GM21381 (cell line): ENCODE measurements around the gene ZBTB7C.

Source experiments
- ATAC-seq: cut with Tn5 transposase; IDR thresholded peaks from one replicate; pipeline ENCODE4 v1.9.1; 2021; ENCODE audit warnings: mild to moderate bottlenecking, moderate library complexity; ENCODE audit not compliant: unreplicated experiment

Gene ZBTB7C

DNA sequence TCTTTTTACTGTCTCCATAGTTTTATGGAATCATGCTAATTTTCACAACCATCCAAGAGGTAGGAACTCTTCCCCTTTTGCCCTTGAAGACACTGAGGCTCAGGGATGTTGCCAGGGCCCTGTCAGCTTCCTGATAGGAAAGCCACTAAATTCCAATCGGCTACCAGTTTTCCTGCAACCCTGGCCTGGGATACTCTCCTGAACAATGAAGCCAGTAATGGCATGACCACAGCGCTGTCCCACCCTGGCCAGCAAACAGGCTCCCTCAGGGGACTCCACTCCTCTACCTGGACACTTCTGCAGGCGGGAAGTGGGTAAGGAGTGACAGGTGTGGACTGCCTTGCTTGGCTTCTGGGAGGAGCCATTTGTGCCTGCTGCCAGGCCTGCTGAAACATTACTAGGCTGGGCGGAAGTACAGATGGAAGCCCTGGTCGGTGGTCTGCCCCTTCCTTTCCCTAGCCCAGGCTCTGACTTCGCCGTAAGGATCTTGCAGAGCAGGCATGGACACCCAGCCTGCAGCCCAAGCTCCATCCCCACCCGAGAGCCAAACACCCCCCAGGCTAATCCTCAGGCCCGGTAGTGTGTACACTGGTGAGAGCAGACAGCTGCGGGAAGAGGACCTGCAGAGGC, 400.0 kb downstream of the ZBTB7C start:
- ATAC-seq: no peak

DNA sequence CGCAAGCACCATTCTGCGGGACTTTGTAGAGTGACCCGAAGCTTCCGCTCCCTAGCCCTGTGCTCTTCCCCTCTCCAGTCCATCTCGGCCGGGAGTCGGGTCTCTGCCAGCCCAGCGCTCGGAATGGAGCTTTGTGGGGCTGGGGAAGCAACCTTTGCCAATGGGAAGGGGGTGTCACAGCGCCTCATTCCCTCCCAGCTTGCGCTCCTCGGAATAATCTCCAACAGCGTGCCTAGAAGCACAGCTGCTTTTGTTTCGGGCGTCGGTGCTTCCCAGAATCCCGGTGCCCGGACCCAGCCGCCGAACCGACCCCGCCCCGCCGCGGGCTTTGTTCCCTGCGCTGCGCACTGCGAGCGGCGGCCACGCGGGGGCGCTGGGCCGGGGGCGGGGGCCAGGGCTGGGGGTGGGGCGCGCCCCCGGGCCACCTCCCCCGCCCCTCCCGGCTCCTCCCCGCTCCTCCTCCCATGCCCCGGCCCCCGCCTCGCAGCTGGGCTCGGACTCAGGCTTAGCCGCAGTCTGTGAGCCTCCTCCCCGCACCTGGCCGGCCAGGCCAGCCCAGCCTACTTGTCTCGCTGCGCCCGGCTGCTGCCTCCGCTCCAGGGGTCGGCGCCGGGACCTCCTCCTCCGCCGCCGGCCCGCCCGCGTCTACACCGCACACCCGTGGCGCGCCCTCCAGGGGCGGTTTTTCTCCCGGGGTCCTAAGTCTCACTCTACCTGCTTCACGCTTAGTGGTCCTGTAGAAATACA, 401.1 kb downstream of the ZBTB7C start:
- ATAC-seq: peak; percentile 73

DNA sequence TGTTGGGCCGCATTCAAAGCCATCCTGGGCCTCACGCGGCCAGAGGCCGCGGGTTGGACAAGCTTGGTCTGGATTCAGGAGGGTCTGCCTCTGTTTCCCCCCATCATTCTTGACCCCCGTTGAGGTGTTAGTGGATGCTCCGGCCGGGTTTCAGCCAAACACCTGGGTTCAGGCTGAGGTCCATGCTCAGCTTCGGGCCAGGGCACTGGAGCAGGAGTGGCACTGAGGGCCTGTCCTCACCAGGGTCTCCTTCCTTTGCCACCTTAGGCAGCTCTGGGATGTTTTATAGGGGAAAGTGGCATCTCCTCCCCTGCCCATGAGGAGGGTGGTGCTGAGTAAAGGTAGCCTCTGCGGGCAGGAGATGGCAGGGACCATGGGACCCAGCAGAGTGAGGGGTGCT, 401.8 kb downstream of the ZBTB7C start:
- no peak for ATAC-seq

DNA sequence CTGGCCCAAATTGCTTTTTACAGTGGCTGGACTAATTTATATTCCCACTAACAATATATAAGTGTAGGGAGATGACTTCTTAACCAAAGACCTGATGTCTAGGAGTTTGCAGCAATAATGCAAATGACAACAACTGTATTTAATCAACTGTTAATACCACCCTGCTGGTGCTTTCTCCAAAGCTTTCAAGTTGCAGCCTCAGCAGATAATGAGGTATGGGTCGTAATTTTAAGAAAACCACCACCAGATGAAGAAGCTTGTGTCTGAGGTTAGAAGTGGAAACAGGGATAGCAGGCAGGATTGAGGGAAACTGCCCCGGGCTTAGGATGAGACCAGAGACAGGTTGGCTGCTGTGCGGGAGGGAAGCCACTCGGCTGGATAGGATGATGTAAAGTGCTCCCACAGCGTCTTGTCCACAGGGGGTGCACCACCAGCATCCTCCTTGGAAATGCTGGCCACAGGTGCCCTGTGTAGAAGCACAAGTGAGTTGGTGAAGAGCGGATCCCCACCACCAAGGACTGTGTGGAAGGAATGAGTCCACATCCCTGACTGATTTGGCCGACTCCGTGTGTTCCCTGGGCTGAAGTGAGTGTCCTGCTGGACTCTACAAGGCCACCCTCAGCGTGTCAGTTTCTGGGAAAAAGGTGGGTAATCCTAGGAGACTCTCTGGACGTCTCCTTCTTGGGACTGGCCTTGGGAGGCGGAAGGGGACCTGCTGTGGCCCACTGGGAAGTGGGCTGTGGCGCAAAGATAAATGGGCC, 402.6 kb downstream of the ZBTB7C start:
- no peak for ATAC-seq

DNA sequence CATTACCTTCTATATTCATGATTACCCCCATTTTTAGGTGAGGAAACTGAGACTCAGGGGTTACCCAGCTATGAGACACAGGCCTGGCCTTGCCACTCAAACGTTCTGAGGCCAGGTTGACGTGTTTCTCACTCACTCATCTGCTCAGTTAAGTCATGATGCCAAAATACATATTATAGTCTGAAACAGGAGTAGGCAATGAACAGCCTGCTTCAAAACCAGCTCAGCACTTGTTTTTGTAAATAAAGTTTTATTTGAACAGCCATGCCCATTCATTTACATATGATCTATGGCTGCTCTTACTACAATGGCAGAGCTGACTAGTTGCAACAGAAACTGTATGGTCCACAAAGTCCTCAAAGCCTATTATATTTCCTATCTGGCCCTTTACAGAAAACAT, 404.6 kb downstream of the ZBTB7C start:
- ATAC-seq: no peak

DNA sequence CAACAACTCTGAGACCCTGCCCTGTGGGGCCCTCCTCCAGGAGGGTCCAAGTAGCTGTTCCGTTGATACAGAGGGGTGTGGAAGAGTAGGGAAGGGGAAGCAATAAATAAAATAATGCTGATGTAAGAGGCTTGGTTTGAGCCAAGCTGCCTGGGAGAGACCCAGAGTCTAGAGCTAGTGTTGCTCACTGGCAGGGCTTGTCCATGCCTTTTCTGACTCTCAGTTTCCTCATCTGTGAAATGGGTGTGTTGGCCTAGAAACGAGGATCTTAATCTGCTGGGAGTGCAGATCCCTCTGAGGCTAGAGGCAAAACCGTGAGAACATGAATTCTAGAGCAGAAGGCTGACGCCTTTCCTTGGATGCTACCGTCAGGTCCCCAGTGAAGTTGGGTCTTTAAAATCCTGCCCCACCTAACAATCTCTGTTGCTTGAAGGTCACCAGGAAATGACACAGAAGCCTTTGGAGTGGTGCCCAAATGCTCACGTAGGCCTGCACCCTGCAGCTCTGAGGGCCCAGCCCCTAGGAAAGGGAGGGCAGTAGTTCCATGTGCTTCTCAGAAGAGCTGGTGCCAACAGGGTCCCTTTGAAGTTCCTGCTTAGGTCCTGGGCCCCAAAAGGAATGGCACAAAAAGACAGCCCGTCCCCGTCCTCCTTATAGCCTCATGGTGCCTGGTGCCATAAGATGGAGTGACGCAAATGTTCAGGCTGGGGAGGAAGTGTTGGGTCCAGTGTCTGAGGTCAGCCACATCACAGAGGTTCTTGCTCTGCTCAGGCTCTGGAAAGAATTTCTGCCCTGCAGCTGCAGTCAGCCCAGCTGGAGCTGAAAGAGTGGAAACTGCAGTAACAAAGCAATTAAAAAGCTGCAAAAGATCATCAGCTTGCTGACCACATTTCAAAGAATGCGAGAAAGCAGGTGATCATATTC, 405.5 kb downstream of the ZBTB7C start:
- ATAC-seq: no peak

DNA sequence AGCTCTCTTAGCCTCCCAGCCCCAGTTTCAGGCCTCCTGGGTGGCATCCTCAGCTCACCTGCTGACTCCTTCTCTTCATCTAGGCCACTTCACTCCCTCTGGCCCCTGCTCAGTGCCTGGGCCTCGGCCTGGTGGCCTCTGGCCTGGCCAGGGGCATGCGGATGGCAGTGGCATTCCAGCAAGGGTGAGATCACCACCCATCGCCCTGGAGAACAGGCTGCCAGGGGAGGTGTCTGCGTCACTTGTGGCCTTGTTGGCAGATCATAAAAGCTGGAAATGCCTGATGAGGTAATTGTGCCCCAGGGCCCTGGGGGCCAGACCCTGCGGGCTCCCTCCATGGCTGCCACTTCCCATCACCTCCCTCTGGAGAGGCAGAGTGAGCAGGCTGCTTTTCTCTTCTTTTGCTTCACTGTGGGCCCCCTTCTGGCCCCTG, 406.2 kb downstream of the ZBTB7C start:
- ATAC-seq: no peak

DNA sequence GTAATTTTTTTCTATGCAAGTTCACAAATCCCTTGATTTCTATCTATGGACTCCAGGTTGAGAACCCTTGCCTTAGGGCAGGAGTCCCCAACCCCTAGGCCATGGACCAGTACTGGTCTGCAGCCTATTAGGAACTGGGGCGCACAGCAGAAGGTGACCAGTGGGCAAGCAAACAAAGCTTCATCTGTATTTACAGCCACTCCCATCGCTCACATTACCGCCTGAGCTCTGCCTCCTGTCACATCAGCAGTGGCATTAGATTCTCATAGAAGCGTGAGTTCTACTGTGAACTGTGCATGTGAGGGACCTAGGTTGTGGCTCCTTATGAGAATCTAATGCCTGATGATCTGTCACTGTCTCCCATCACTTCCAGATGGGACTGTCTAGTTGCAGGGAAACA, 408.5 kb downstream of the ZBTB7C start:
- no peak for ATAC-seq

DNA sequence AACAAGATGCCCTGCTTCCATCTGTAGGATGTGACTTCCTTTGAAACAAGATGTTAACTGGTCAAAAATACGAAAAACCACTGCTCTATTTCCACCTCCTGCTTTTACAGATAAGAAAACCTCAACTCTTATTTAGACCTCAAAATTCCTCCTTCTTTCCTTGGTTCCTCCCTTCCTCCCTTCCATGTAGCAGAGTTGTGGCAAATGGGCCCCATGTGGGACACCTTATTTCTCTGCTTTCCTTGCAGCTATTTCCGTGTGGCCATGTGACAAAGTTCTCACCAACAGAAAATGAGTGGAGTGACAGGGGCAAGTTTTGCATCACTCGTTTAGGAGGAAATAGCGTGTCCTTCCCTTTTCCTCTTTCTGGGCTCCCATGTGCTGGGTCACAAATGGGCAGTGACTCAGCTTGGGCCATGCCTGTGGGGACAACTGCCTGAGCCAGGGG, 409.4 kb downstream of the ZBTB7C start:
- ATAC-seq: no peak

DNA sequence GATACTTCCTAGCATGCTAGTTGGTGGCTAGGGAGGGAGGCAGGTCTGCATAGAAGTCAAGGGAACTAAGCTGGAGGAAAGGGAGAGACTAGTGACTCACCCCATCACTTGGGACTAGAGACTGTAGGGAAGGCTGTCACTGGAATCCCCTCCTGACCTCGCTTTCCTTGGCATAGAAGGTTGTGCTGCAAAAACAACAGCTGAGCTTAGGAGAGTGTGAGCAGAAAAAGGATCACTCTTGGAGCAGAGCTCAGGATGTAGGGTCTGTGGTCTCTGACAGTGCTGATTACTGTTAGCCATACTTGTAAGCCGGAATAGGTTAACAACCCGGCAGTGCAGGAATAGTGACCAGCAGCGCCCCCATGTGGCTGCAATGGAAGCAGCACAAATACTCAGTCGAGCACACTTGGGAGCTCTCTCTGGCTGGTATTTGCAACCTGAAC, 411.8 kb downstream of the ZBTB7C start:
- ATAC-seq: no peak

DNA sequence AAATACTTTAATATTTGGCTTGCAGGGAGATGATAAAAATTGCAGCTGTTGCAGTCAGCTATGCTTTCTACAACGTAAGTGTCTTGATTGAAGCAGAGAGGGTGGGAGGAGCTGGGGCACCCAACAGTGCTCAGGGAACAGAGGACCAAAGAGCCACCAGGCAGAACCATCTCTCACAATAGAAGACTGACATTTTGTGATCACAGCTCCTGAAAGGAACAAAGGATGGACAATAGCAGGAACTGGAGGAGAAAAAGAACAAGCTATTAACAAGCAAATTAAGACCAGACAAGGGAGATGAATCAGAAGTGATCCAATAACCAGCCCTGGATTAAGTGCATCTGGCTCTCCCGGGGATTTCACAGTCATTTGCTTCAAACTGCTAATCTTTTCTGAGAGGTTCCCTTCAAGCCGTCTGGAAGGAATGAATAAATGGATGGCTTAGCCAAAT, 413.1 kb downstream of the ZBTB7C start:
- ATAC-seq: no peak

DNA sequence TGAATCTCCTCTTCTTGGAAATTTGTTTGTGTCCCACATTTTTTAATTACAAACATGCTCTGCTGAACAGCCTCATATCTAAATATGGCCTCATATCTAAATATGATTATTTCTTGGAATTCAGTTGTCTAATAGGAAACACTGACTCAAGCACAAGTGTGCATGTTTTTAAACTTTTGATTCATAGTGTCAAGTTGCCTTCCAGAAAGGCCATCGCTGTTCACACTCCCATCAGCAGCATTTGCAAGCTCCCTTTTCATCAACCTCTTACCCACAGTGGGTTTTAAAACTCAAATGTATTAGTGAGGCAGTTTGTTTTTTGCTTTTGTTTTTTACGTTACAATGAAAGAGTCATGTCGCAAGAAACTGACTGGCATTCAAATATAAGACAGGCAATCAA, 413.5 kb downstream of the ZBTB7C start:
- ATAC-seq: no peak

DNA sequence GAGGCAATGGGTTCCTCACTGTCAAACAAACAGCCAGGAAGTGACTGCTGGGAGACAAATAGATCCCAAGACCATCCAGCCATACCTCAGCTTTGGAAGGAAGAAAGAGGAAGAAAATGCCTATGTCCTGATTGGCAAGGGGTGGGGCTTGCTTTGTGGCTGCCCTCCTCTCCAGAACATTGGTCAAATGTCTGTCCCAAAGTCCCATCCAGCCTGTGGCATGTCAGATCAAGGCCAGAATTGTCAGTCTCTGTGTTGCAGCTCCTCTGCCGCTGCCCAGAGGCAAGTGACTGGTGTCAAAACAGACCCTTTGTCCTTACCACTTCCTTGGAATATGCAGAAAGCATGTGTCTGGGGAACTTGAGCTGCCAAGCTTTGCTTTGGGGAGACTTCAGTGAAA, 415.8 kb downstream of the ZBTB7C start:
- ATAC-seq: no peak

DNA sequence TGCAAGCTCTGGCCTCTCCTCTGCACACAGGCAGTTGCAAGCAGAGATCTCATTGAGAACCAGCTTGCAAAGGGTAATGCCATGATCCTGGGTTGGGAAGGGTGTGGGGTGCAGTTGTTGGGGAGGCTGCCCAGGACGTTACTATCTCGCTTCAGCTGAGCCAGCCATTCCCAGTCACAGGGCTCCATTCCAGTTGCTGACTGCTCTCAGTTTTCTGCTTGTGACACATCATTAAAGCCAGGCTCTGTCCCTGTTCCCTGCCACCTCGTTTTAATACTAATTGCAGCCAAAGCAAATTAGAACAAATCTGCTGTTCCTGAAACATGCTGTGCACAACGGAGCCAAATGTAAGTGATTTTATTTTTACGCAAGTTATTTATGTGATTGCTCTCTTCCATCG, 416.2 kb downstream of the ZBTB7C start:
- no peak for ATAC-seq

DNA sequence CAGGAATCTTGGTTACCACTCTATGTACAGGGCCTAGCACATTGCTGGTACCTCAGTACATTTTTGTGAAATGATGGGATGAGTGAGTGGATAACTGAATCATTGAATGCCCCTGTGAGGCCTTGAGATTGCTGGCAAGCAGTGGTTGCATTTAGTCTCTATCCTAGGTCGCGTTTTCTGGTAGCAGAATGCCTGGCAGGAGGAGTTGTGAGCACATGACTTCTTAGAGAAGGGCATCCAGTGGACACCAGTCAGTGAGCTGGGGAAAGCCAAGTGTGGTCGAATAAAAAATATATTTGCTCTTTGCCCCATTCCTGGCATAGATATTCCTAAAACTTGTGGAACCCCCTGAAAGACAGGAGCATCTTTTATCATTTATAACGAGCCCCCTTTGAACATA, 416.9 kb downstream of the ZBTB7C start:
- ATAC-seq: no peak

DNA sequence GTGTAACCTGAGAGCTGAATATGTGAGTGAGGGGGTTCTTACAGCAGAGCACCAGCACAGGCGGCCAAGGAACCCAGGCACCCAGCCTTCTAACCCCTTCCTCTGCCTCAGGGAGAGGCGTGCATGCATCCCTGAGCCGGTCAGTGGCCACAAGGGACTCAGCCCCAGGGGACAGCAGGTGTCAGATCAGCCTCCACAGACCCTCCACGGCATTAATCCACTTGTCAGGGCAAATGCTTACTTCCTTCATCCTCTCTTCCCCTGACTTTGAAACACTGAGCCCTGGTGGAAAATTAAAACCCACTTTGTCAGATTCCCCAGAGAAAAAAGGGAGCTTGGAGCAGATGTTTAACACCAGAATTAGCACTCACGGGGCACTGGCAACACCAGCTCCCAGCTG, 418.2 kb downstream of the ZBTB7C start:
- ATAC-seq: no peak

DNA sequence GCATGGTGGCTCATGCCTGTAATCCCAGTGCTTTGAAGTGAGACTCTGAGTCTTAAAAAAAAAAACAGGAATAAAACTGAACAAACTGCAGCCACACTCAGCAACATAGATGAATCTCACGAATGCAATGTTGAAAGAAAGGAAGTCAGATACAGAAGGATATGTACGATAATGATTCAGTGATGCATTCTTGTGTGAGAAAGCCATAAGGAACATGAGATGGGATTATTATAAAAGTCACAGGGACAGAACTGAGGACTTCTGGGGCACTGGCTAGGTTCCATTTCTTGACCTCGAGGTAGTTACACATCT, 421.8 kb downstream of the ZBTB7C start:
- ATAC-seq: no peak

DNA sequence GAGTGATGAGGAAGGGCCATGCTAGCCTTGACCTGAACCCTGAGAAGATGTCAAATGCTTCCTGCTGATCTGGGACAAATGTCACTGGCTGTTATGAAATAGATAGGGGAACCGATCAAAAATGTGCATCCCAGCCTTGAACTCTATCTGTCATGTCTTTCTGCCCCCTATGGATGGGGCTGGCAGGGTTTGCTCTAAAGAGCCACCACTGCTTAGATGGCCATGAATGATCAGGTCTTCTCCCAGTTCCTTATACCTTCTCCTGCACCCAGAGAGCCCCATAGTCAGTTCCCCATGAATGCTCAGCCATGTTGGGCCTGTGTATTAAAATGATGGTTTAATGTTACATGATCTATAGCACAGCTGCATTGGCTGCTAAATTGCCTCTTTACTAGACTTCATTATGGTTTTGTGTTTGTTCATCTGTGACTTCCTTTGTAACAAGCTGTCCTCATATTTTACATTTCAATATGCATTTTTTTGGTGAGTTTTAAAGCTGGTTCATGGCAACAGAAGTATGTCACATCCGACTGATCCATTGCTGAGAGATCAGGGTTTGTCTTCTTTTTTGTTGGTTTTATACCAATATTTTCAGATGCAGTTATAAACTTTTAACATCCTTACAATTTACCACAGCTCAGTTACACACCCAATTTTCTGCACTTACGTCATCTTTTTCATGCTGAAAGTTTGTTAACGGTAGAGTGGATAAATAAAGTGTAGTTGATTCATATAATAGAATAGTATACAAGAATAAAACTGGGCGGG, 422.4 kb downstream of the ZBTB7C start:
- ATAC-seq: no peak

DNA sequence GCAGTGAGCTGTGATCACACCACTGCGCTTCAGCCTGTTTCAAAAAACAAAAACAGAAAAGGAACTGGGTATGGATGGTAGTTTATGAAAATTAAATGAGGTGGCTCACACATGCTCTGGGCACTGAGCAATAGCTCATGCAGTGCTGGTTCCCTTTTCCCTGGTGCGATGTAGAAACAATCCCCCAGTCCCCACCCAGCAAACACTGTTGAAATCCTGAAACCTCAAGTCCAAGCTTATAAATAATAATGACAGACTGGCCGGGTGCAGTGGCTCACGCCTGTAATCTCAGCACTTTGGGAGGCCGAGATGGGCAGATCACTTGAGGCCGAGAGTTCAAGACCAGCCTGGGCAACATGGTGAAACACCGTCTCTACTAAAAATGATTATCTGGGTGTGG, 423.3 kb downstream of the ZBTB7C start:
- ATAC-seq: no peak

DNA sequence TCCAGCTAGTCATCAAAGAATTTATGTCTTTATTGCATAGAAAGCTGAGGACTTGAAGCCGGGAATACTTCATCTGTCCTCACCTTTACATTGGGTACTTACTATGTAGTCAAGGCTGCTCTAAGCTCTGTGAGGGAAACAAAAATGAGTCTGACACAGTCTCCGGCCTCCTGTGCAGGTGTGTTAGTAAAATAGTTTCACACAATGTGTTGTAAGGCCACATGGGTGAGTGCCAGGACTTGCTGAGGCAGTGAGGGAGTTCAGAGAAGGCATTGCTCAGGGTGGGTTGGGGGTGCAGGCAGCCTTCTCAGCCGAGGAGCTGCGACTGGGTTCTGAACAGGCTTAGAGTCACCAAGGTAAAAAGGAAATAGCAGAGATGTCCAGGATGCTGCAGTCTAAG, 424.2 kb downstream of the ZBTB7C start:
- no peak for ATAC-seq
